Iris pigment epithelial cell (primary cell): Measurements from ENCODE around the gene GPATCH4.

ENCODE experiments used
- DNase-seq: peaks from one replicate; pipeline ENCODE4 v3.0.0-alpha.2; 2011; ENCODE audit warnings: low read depth

The GPATCH4 gene

DNA sequence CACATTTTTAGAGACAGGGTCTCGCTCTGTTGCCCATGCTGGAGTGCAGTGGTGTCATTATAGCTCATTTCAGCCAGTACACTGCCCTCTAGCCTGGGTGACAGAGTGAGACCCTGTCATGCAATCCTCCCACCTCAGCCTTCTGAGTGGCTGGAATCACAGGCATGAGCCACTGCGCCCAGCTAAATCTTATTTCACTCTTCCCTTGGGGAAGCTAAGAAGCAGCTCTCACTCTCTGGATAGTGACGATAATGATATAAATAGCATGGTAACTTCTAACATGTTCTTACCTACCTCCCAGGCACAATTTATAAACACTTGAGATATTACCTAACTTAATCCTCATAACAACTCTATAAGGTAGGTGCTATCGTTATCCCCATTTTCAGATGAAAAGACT lies 53.8 kb downstream of the GPATCH4 start:
- DNase-seq = no peak

DNA sequence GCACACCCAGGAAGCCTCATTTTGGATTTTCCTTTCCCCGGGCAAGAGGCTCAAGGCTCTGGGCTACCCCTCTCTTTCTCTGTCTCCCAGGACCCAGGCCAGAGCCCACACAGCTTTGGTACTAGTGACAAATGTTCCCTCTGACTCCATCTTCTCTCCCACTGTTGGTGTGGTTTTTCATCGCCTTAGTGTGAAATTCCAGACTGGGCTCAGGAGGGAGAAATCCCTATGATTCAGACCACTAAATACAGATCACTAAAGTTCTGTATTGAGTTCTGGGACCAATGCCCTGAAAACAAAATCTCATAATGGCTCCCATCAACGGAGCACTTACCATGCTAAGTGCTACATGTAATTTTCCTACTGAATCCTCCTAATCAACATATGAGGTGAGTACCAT lies 55.0 kb downstream of the GPATCH4 start:
- DNase-seq = no peak

DNA sequence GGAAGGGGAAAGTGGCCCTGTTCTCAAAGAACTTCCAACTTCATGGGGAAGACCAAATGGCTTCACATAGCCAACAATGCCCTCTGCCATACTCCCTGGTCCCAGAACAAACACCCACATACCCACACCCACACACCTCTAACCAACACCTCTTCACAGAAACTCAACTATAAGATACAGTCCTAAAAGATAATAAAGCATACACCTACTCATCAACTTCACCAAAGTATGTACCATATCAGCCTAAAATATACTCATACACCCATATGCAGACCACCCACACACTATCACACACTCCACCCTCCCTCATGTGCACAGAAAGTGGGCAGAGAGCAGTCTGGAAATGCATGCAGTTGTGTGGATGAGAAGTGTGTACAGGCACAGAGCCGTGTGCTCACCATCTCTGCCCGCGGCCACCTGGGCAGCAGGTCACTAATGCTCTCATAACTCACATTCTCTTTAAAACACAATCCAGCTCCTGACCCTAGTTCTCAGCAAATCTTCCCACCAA lies 56.6 kb downstream of the GPATCH4 start:
- DNase-seq = no peak
